MCF 10A (cell line): ENCODE measurements around the gene TAS2R41. TPM values are rescaled to one million over a fixed set of nuclear protein-coding genes. Genes with fewer than 3 reads are reported as not detected.

Experiments
- BruUV-seq: library from RNA; stranded (reverse); fragments of 400-500 nt; replicated peaks from 2 replicates; lab custom pipeline; 2021; lab: Mats Ljungman, UMichigan
- CTCF ChIA-PET: fragments of 300-600 bp; sonication (Branson Sonifier 250); formaldehyde crosslinking; extraction: SDS; loops from one replicate; lab custom pipeline; 2021; ENCODE audit warnings: antibody characterized with exemption, inconsistent platforms; lab: Yijun Ruan, JAX
- POLR2A ChIA-PET: fragments of 300-600, 350-650 bp; sonication (Branson Sonifier 250); formaldehyde crosslinking; extraction: SDS; loops from one replicate; lab custom pipeline; 2020; ENCODE audit warnings: antibody characterized with exemption, inconsistent platforms; lab: Yijun Ruan, JAX
- DNase-seq: peaks from one replicate; pipeline ENCODE4 v3.0.0-alpha.2; 2018; ENCODE audit not compliant: unreplicated experiment
- H3K27ac Mint-ChIP-seq: one replicate; pipeline ENCODE4 v1.8.0; 2022; ENCODE audit warnings: mild to moderate bottlenecking, low read depth, mixed read lengths; ENCODE audit not compliant: unreplicated experiment
- H3K27me3 Mint-ChIP-seq: one replicate; pipeline ENCODE4 v1.8.0; 2022; ENCODE audit warnings: mixed read lengths; ENCODE audit not compliant: insufficient read depth, unreplicated experiment
- H3K36me3 Mint-ChIP-seq: one replicate; pipeline ENCODE4 v1.8.0; 2022; ENCODE audit warnings: mild to moderate bottlenecking, moderate library complexity, mixed read lengths; ENCODE audit not compliant: insufficient read depth, unreplicated experiment
- H3K4me1 Mint-ChIP-seq: one replicate; pipeline ENCODE4 v1.8.0; 2022; ENCODE audit warnings: mixed read lengths; ENCODE audit not compliant: insufficient read depth, unreplicated experiment
- H3K4me3 Mint-ChIP-seq: one replicate; pipeline ENCODE4 v1.8.0; 2022; ENCODE audit warnings: mild to moderate bottlenecking, moderate library complexity, mixed read lengths; ENCODE audit not compliant: unreplicated experiment
- H3K9me3 Mint-ChIP-seq: one replicate; pipeline ENCODE4 v1.8.0; 2022; ENCODE audit warnings: mixed read lengths; ENCODE audit not compliant: unreplicated experiment
- CTCF ChIP-seq: fragments of 200-600 bp; IDR thresholded peaks from one replicate; pipeline ENCODE4 v1.8.0; 2022; ENCODE audit warnings: antibody characterized with exemption, mild to moderate bottlenecking; ENCODE audit not compliant: unreplicated experiment
- intact Hi-C: fragments of 100-400 bp; cut with micrococcal nuclease; formaldehyde crosslinking; loops from 2 replicates; pipeline ENCODE4 v1.14.1; 2022
- total RNA-seq: library from RNA; stranded (reverse); gene quantifications from 2 replicates; pipeline ENCODE4 v1.2.3, GENCODE V29; 2022

Gene TAS2R41
- total RNA-seq, 1 experiment from 2014 or later, result not detected

- BruUV-seq, result no TSS peak
- H3K9me3 Mint-ChIP-seq, result no peaks in the 10 kb centered on the region
- no peak for DNase-seq
- intact Hi-C loops, result no loop called here
- no peaks in the 10 kb centered on the region for H3K4me1 Mint-ChIP-seq
- H3K36me3 Mint-ChIP-seq, result no peaks in the 10 kb centered on the region
- TF ChIP-seq CTCF, result no peak
- no peak overlapping the region for H3K27ac Mint-ChIP-seq
- ChIA-PET CTCF (interaction anchor here (0.6 kb wide), 1 partner anchor 39 kb away, joined by 3 read pairs; no protein-coding TSS in a partner anchor), POLR2A (interaction anchor here (0.7 kb wide), 1 partner anchor 141 kb away, joined by 3 read pairs; no protein-coding TSS in a partner anchor)
- peaks cover 38% of the 10 kb centered on the region for H3K27me3 Mint-ChIP-seq
- H3K4me3 Mint-ChIP-seq, result no peak overlapping the region
Observed at GRCh38 chr7:143451122-143451521, 26.6 kb upstream of the TAS2R41 start.

GRCh38 chr7:143451746-143452145 is 25.9 kb upstream of the TAS2R41 start:
- ChIA-PET POLR2A (interaction anchor here (0.8 kb wide), 1 partner anchor 21 kb away, joined by 3 read pairs; no protein-coding TSS in a partner anchor), CTCF (interaction anchor here (0.6 kb wide), 1 partner anchor 38 kb away, joined by 3 read pairs; no protein-coding TSS in a partner anchor)
- no peak for TF ChIP-seq CTCF
- Mint-ChIP-seq H3K36me3 (no peaks in the 10 kb centered on the region), H3K4me1 (no peaks in the 10 kb centered on the region), H3K27ac (no peak overlapping the region), H3K27me3 (peaks cover 38% of the 10 kb centered on the region), H3K9me3 (no peaks in the 10 kb centered on the region), H3K4me3 (no peak overlapping the region)
- BruUV-seq, result no TSS peak
- no peak for DNase-seq
- intact Hi-C loops, result no loop called here

- H3K4me3 Mint-ChIP-seq, result no peak overlapping the region
- intact Hi-C loops, result no loop called here
- no peaks in the 10 kb centered on the region for H3K36me3 Mint-ChIP-seq
- DNase-seq, result no peak
- no peaks in the 10 kb centered on the region for H3K9me3 Mint-ChIP-seq
- no peaks in the 10 kb centered on the region for H3K4me1 Mint-ChIP-seq
- ChIA-PET CTCF (no interaction called here), POLR2A (no interaction called here)
- TF ChIP-seq CTCF, result no peak
- BruUV-seq, result no TSS peak
- H3K27me3 Mint-ChIP-seq, result peaks cover 38% of the 10 kb centered on the region
- no peak overlapping the region for H3K27ac Mint-ChIP-seq
Observed at GRCh38 chr7:143452495-143452894, 25.2 kb upstream of the TAS2R41 start.

- intact Hi-C loops, result no loop called here
- no peak for DNase-seq
- CTCF ChIA-PET, result no interaction called here
- POLR2A ChIA-PET, result interaction anchor here (1.1 kb wide), 1 partner anchor 13 kb away, joined by 3 read pairs; no protein-coding TSS in a partner anchor
- Mint-ChIP-seq H3K27me3 (peaks cover 38% of the 10 kb centered on the region), H3K9me3 (no peaks in the 10 kb centered on the region), H3K4me3 (no peak overlapping the region), H3K27ac (no peak overlapping the region), H3K36me3 (no peaks in the 10 kb centered on the region), H3K4me1 (no peaks in the 10 kb centered on the region)
- BruUV-seq, result no TSS peak
- TF ChIP-seq CTCF, result no peak
Observed at GRCh38 chr7:143454091-143454680, 23.5 kb upstream of the TAS2R41 start.
